Activated CD4-positive, alpha-beta T cell treated with anti-CD3 and anti-CD28 coated beads, Interleukin-2, amount 50 U/mL, for 48 hours (primary cell): ENCODE results near the gene HS6ST1.

ENCODE experiments used
- DNase-seq, 2 experiments: peaks; one replicate each; pipeline ENCODE4 v3.0.0-alpha.2; 2020

HS6ST1 gene

DNA sequence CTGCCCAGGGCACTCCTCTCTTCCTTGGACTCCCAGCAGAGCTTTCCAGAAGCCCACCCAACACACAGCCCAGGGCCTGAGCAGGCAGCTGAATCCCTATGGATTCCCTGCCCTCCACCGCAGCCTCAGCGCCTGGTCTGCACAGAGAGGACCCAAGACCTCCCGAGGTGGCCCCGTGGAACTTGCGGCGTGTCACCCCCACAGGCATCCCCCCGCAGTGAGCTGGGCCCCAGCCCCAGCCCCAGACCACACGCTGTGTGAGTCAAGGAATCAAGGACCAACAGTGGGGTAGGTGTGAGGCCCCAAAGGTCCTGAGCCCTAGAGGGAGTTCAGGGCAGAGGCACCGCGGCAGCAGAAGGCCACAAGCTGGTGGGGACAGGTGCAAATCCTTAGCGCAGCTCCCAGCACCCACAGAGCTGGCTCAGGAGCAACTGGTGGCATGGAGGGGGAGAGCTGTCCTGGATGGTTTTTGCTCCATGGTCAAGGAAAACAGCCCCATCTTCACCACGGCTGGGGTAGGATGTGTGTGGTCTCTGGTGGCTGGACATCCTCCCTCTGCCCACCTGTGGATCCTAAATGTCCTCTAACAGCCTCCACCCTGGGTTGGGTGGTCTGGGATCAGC, 8.5 kb downstream of the HS6ST1 start:
- DNase-seq, result no peak

DNA sequence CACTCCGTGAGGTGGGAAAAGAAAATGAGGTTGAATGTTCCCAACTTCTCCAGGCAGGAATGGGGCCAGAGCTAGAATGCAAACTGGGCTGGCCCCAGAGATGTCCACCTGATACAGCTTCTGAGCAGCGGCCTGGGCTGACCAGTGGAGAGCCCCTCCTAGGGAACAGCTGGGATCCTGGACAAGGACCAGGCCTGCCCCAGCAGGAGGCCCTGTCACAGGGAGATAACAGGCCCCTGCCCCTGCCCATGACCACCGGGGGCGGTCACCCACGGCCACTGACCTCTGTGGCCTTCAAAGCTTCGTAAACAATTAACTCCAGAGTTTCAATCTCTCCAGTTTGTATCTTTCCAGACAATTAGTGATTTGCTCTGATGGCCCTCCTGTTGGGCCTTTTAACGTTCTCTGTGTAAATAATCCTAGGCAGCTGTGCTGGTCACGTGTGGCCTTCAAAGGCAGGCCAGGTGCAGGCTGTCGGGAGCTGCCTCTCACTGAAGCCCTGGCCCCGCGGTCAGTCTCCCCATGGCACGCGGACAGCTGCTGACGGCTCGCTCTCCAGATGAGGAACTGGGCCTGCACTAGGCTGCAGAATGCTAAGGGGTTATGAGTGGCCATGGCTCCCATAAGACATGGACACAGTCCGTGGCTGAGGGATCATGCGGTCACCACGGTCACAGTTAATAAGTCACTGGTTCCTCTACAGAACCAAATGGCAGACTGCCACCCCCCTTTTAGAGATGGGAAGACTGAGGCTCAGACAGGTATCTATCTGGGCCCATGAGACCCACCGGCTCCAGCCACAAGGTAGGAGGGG, 9.2 kb downstream of the HS6ST1 start:
- no peak for DNase-seq

- no peak for DNase-seq
These were observed 9.8 kb downstream of the HS6ST1 start for GRCh38 chr2:128308889-128309279.

GRCh38 chr2:128308284-128308731, 10.4 kb downstream of the HS6ST1 start:
- DNase-seq, result no peak

GRCh38 chr2:128307595-128307994, 11.1 kb downstream of the HS6ST1 start:
- DNase-seq, result no peak

DNA sequence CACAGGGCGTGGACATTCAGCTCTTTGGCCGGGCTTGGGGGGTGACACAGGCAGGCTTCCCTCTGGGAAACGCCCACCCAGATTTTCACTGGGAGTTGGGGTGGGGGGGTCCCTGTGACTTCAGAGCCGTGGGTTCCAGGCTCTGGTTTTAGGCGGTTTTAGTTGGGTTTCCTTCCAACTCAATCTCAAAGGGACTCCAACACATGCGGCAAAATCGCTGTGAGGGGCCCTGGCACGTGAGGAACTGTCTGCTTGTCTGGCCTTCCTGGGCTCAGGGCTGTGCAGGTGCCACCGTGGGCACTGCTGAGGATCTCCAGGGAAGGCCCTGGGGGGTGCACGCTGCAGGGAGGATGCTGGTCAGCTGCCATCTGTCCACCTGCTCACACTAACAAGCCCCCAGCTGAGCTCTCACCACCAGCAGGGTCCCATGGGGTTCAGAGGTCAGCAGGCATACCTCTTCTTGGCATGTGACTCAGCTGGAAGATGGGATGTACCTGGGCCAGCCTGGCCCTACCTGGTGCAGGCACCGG, 11.7 kb downstream of the HS6ST1 start:
- DNase-seq, result no peak

DNA sequence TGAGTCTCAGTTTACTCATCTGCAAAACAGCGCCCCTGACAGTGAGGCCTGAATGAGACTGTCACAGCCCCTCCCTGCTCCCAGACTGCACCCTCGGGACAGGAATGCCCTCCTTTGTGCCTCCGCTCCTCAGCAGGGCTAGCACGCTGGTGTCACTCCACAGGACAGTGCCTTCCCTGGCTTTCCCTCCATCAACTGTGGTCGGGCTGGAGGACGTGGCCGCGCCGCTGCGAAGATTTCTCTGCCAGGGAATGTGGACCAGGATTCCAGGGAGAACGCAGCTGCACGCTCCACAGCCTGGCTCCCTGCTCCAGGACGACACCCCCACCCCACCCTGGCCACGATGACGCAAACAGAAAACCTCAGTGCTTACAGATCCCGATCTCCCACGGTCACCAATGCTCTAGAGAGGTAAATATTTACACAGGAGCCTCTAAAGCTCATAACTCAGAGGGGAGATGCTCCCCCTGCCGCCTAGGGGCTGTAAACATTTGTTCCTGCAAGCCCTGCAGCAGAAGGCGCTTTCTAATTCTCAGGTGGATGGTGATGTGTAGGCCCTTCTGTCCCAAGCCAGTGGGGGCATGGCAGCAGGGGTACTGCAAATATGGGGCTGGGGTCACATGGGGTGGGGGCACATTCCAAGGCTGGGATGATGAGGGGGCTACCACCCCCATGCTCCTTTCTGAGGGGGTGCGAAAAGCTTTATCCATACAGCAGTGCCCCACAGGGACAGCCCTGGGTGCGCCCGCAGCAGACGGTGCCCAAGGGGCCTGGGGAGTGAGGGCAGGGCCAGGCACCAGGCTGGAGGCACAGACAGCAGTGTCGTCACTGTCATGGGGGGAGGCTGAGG, 12.4 kb downstream of the HS6ST1 start:
- no peak for DNase-seq

DNA sequence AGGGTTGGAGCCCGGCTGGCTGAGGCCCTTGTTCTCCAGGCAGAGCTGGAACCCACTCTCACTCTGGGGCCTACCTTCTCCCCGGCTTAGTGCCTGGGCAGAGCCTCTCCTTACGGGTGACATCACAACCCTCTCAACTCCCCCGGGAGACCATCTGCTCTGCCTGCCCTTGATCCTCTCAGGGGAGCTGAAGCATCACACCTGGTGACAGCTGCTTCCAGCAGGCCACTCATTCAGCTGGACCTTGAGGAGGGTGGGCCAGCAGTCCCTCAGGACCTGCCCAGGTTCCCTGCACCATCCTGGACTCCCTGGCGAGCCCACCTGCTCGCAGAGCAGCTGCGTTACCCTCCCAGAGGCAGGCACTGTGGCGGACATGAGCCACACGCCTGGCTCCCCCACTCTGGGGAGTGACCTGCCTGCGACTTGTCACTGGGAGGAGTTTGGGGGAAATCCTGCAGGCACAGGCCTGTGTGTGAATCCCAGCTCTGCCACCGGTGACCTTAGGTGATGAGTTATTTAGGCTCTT, 13.1 kb downstream of the HS6ST1 start:
- DNase-seq, result no peak

- DNase-seq, result no peak
These were observed 13.7 kb downstream of the HS6ST1 start for GRCh38 chr2:128304715-128305554.

- no peak for DNase-seq
These were observed 14.3 kb downstream of the HS6ST1 start for GRCh38 chr2:128304330-128304714.

GRCh38 chr2:128303911-128304310, 14.8 kb downstream of the HS6ST1 start:
- DNase-seq, result no peak

- DNase-seq, result no peak
These were observed 15.4 kb downstream of the HS6ST1 start for GRCh38 chr2:128303095-128303791.

DNA sequence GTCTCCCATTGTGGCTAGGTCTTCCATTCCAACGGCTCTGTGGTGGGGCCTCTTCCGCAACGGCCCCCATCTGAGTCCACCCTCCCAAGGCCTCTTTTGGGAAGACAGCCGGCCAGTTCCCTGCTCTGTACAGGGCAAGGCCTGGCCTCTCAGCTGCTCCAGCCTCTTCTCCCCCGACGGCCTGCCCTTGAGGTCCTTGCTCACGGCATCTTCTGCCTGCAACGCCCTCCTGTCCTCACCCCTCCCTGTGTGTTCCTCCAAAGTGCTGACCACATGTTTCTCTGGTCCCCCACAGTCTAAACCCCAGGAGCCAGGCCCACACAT, 16.0 kb downstream of the HS6ST1 start:
- no peak for DNase-seq

GRCh38 chr2:128302011-128302743, 16.5 kb downstream of the HS6ST1 start:
- DNase-seq, result no peak

- DNase-seq, result no peak
These were observed 17.1 kb downstream of the HS6ST1 start for GRCh38 chr2:128301501-128301966.

DNA sequence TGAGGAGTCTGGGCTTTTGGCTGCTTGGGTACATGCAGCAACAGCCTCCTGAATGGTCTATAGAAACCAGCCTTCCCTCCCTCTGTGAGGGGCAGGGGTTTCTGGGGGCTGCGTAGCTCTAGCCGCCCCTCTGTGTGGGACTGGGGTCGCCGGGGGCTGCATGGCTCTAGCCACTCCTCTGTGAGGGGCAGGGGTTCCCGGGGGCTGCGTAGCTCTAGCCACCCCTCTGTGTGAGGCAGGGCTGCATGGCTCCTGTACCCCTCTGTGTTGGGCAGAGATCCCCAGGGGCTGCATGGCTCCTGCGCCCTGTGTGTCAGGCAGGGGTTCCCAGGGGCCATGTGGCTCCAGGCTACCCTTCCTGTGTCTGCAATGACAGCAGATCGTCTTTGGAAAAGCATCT, 17.6 kb downstream of the HS6ST1 start:
- DNase-seq, result no peak

GRCh38 chr2:128300151-128301020, 18.3 kb downstream of the HS6ST1 start:
- no peak for DNase-seq

- DNase-seq, result no peak
These were observed 19.0 kb downstream of the HS6ST1 start for GRCh38 chr2:128299628-128300027.

GRCh38 chr2:128298846-128299507, 19.7 kb downstream of the HS6ST1 start:
- DNase-seq, result no peak
